Right renal cortex interstitium (tissue), 3 donors: ENCODE data around the gene COX14. TPM values are rescaled to one million over a fixed set of nuclear protein-coding genes. Genes with fewer than 3 reads are reported as not detected.
"Not testable (repeated sequence)": the region's sequence is repeated elsewhere in the genome, so short reads cannot be mapped to it uniquely, and the experiment has no call there.

Experiments
- DNase-seq, 3 donors: peaks; one replicate each; pipeline ENCODE4 v3.0.0-alpha.2; 2013; ENCODE audit warnings: low read depth in 3 of 3, low spot score in 2 of 3
- polyA plus RNA-seq, 3 donors: library from polyadenylated mRNA; unstranded; fragments of 120-200 nt; gene quantifications; one replicate each; pipeline ENCODE4 v1.2.1, GENCODE V29; 2013; ENCODE audit not compliant: insufficient read length in 3 of 3

Gene COX14
- polyA plus RNA-seq, 3 donors = 51.8 to 58.8 (median 54.8) TPM

- no peak for DNase-seq
These were observed 4.4 kb upstream of the COX14 start for GRCh38 chr12:50107416-50108268.

- DNase-seq = no peak
These were observed 2.7 kb upstream of the COX14 start for GRCh38 chr12:50109319-50109718.

DNA sequence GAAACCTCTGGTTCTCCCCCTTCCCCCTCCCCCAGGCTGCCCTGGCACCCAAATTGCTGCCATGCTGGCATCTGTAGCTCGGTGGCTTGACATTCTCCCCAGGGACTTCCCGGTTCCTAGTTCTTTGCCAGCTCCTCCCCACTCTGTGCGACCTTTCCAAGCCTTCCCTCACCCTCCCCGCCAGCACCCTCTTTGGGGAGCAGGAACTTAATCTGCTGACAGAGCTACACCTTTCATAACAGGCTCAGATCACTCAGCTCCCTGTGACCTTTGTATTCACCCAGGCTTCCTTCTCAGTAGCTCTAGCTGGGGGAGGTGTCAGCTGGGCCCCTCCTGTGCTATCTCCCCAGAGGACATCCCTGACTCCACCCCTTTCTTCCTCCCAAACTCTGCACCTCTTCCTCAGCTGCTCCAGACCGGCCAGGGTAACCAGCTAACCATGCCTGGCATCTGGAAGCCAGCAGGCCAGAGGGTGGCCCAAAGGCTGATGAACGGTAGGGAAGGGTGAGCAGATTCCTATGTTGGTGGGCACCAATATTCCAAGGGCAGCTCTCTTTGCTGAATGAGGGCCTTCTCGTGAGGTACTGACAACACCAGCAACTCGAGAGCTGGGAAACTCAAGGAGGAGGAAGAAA is 1.8 kb upstream of the COX14 start:
- no peak for DNase-seq

DNA sequence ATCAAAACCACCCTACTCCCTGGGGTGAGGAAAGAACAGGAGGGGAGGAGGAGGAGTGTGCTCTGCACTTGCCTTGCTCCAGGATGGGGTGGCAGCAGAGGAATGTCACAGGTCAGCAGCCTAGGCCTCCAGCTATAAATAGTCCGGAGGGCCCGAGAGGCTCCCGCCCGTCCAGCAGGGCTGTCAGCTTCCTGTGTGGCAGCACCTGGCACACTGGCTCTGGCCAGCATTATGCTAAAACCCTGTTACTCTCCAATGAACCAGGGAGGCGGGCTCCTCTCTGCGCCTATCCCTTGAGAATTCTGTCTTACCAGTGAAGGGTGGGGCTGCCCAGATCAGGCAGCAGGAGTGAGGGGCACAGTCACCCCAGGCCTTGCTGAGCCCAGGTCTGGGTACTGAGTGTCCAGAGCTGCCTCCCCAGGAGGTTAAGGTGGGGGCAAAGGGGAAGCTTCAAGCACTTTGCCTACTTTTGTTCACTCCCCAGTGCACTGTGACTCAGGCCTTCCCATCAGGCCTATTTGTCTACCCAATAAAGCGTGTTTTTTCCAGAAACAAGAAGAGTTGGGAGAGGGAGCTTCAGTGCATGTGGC is 1.2 kb upstream of the COX14 start:
- DNase-seq = peak in 2 of 3 donors; percentile 38 to 73

GRCh38 chr12:50111395-50111692 is 692 bp upstream of the COX14 start:
- no peak for DNase-seq

- DNase-seq = no peak
These were observed 601 bp downstream of the COX14 start for GRCh38 chr12:50112456-50113218.

- DNase-seq = no peak
These were observed 5.1 kb downstream of the COX14 start for GRCh38 chr12:50117057-50117622.

DNA sequence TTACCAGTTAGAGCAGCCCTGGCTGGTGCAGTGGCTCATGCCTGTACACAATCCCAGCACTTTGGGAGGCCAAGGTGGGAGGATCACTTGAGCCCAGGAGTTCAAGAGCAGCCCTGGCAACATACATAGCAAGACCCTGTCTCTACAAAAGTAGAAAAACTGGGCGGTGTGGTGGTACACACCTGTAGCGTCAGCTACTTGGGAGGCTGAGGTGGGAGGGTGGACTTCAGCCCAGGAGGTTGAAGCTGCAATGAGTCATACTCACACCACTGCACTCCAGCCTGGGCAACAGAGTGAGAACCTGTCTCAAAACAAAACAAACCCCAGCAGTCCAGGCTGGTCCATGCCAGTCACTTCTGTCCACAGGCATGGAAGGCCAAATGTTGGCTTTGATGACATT is 7.4 kb downstream of the COX14 start:
- DNase-seq = no peak

GRCh38 chr12:50120521-50120920 is 8.5 kb downstream of the COX14 start:
- no peak for DNase-seq

- no peak for DNase-seq
These were observed 8.9 kb downstream of the COX14 start for GRCh38 chr12:50120953-50121352.

DNA sequence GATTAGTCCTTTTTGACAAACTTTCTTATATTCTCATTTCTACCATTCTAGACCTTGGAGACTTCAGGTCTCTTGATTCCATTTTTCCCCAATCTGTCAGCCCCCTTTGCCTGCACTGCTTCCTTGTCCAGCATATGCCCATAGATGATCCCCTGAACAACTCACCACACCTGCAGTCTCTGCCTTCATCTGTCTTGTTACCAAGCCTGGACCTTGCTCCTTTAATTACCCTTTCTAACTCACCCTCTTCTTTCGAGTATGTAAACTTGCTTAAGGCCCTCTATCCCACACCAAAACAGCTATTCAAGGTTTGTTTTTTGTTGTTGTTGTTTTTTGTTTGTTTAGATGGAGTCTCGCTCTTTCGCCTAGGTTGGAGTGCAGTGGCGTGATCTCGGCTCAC is 9.6 kb downstream of the COX14 start:
- no peak for DNase-seq

DNA sequence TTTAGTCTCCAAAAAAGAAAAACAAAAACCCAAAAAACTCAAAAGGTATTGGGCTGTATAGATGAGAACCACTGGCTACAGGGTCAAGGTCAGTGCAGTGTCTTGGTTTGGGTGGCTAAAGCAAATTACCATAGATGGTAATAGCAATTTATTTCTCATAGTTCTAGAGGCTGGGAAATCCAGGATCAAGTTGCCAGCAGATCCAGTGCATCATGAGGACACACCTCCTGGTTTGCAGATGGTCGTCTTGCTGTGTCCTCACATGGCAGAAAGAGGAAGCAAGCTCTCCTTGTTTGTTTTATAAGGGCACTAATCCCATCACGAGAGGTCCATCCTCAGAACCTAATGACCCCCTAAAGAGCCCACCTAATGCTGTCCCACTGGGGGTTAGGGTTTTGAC is 11.2 kb downstream of the COX14 start:
- no peak for DNase-seq

DNA sequence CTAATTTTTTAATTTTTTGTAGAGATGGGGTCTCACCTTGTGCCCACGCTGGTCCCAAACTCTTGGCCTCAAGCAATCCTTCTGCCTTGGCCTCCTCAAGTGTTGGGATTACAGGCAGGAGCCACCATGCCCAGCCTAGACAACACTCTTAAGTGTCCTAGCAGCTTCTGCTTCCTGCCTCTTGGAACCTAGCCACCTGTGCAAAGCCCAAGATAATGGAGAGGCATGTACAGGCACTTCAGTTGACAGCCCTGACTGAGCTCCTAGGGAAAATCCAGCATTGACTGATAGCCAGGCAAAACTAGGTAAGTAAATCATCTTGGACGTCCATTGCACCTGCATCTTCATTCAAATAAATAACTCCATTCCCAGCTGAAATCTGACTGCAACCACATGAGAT is 15.5 kb downstream of the COX14 start:
- no peak for DNase-seq

DNA sequence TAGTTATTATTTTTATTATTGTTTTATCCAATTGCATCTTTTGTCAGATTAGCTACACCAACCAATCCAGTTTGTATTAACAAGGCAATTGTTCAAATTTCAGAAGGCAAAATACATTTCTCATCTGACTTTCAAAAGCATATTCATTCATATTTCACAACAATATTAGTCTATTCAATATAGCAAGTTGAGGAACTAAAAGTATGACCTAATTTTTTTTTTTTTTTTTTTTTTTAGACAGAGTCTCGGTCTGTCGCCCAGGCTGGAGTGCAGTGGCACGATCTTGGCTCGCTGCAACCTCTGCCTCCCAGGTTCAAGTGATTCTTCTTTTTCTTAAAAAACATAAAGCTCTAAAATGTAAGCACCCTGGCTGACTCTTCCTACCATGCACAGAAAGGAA is 17.3 kb downstream of the COX14 start:
- no peak for DNase-seq

GRCh38 chr12:50132505-50133135 is 20.6 kb downstream of the COX14 start:
- DNase-seq = no peak

GRCh38 chr12:50142993-50143392 is 31.0 kb downstream of the COX14 start:
- DNase-seq = no peak

DNA sequence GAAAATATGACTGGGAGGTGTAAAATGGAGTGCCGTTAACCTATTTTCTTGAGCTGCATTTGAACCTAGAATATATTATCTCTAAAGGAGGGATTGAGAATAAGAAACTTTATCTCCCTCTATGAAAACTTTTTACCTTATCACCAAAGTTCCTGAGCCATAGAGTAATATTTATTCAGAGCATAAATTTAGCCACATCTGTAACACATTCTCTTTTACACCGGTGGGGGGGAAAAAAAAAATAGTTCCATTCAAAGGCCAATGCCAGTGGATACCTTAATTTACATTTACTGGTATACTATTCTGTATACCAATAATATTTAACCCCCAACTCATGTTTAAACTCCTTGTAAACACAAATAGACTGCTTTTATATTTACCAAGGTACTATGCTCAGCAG is 33.4 kb downstream of the COX14 start:
- no peak for DNase-seq

- no peak for DNase-seq
These were observed 35.2 kb downstream of the COX14 start for GRCh38 chr12:50147281-50147680.

DNA sequence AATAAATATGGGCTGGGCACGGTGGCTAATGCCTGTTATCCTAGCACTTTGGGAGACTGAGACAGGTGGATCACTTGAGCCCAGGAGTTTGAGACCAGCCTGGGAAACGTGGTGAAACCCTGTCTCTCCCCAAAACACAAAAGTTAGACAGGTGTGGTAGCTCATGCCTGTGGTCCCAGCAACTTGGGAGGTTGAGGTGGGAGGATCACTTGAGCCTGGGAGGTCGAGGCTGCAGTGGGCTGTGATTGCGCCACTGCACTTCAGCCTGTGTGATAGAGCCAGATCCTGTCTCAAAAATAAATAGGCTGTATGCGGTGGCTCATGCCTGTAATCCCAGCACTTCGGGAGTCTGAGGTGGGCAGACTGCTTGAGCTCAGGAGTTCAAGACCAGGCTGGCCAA is 36.0 kb downstream of the COX14 start:
- DNase-seq = not testable (repeated sequence)

GRCh38 chr12:50149311-50149710 is 37.3 kb downstream of the COX14 start:
- DNase-seq = no peak
